CD4-positive, alpha-beta T cell (primary cell): ENCODE results near the gene REM1. TPM values are rescaled to one million over a fixed set of nuclear protein-coding genes. Genes with fewer than 3 reads are reported as not detected.

Source experiments
- ATAC-seq: fragments of 200-7000 bp; cut with Tn5 transposase; one replicate; pipeline ENCODE4 v1.10.0; 2022; ENCODE audit warnings: mild to moderate bottlenecking; ENCODE audit not compliant: poor library complexity
- CTCF ChIA-PET: fragments of 350-600 bp; sonication (Branson Sonifier 250); formaldehyde crosslinking; loops from one replicate; lab custom pipeline; 2021; ENCODE audit warnings: antibody characterized with exemption, inconsistent platforms; lab: Charles Lee
- POLR2A ChIA-PET: fragments of 350-600 bp; sonication (Branson Sonifier 250); formaldehyde crosslinking; loops from one replicate; lab custom pipeline; 2021; ENCODE audit warnings: antibody characterized with exemption, inconsistent platforms; lab: Charles Lee
- DNase-seq, 14 experiments: peaks; one replicate each; pipeline ENCODE4 v3.0.0-alpha.2; 2013 to 2020; ENCODE audit warnings: mixed read lengths in 2 of 14
- H3K27ac ChIP-seq, 2 donors: one replicate each; pipeline versions ENCODE4 v1.5.1 to v1.7.0; 2013; ENCODE audit warnings: low read length in 2 of 2, low read depth in 1 of 2, mild to moderate bottlenecking in 1 of 2
- H3K27me3 ChIP-seq, 2 experiments: 1 replicate in 1 of 2; 2 replicates in 1 of 2; pipeline versions ENCODE4 v1.6.1 to v1.7.0; 2013; ENCODE audit warnings: low read length in 2 of 2, control low read depth in 1 of 2, mild to moderate bottlenecking in 1 of 2, moderate library complexity in 1 of 2; ENCODE audit not compliant: insufficient read depth in 2 of 2, control insufficient read depth in 1 of 2
- H3K36me3 ChIP-seq: one replicate; pipeline ENCODE4 v1.6.1; 2013; ENCODE audit warnings: low read length, control low read depth; ENCODE audit not compliant: insufficient read depth
- H3K4me1 ChIP-seq: one replicate; pipeline ENCODE4 v1.6.1; 2013; ENCODE audit warnings: low read length, control low read depth; ENCODE audit not compliant: insufficient read depth
- H3K4me3 ChIP-seq: one replicate; pipeline ENCODE4 v1.5.1; 2013; ENCODE audit warnings: mild to moderate bottlenecking, low read length, moderate library complexity
- H3K9me3 ChIP-seq, 2 experiments: 1 replicate in 1 of 2; 2 replicates in 1 of 2; pipeline versions ENCODE4 v1.6.1 to v1.7.0; 2013; ENCODE audit warnings: low read length in 2 of 2, mild to moderate bottlenecking in 2 of 2, control low read depth in 1 of 2, moderate library complexity in 1 of 2; ENCODE audit not compliant: control insufficient read depth in 1 of 2, insufficient read depth in 1 of 2
- H3K27ac Mint-ChIP-seq: one replicate; pipeline ENCODE4 v1.8.0; 2020; ENCODE audit warnings: mixed read lengths
- H3K27me3 Mint-ChIP-seq: one replicate; pipeline ENCODE4 v1.8.0; 2021; ENCODE audit warnings: mixed read lengths
- H3K36me3 Mint-ChIP-seq: one replicate; pipeline ENCODE4 v1.8.0; 2021; ENCODE audit warnings: low read depth, mixed read lengths
- H3K4me1 Mint-ChIP-seq: one replicate; pipeline ENCODE4 v1.8.0; 2021; ENCODE audit warnings: low read depth, mixed read lengths
- H3K4me3 Mint-ChIP-seq: one replicate; pipeline ENCODE4 v1.8.0; 2020; ENCODE audit warnings: mild to moderate bottlenecking, mixed read lengths
- H3K9me3 Mint-ChIP-seq: one replicate; pipeline ENCODE4 v1.8.0; 2020; ENCODE audit warnings: mixed read lengths
- intact Hi-C, 2 experiments: fragments of 100-400 bp; cut with DNase I in 1 of 2; cut with micrococcal nuclease in 1 of 2; formaldehyde crosslinking; loops; one replicate each; pipeline versions ENCODE4 v1.15.1 to v1.9.0; 2023 to 2025; cut with DNase I, micrococcal nuclease
- total RNA-seq, 174 experiments: library from RNA in 2 of 174; stranded (reverse) in 2 of 174; gene quantifications; one replicate each; pipeline ENCODE4 v1.2.3 and lab custom pipeline; 2021 to 2026
- TF ChIP-seq, protein P1 (sequence below): fragments of 200-600 bp; IDR thresholded peaks from one replicate; pipeline ENCODE4 v1.8.0; 2022; ENCODE audit warnings: antibody characterized with exemption, mild to moderate bottlenecking

Gene REM1
- total RNA-seq, 2 experiments from 2014 or later, result not detected

DNA sequence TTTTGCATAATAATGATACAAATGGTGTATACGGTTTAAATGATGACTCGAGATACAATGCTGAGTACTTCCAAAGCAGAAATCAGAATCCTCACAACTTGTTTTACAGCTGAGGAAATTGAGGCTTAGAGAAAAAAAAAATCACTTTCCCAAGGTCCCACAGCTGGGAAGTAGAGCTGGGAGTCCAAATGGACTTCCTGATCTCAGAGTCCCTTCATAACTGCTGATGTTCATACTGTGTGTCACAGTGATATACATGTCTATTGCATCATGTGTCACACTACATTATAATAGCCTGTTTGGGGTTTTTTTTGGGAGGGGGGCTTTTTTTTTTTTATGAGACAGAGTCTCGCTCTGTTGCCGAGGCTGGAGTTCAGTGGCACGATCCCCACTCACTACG, 47.6 kb downstream of the REM1 start:
- intact Hi-C loops, result no loop called here
- CTCF ChIA-PET, result interaction anchor here (1.2 to 1.6 kb wide), 2 partner anchors 20 to 215 kb away, joined by 4 to 5 read pairs; no protein-coding TSS in a partner anchor
- Mint-ChIP-seq H3K27me3 (no peaks in the 10 kb centered on the region), H3K4me3 (no peak overlapping the region), H3K36me3 (peaks cover 63% of the 10 kb centered on the region), H3K27ac (no peak overlapping the region), H3K9me3 (no peaks in the 10 kb centered on the region), H3K4me1 (peaks cover 39% of the 10 kb centered on the region)
- POLR2A ChIA-PET, result no interaction called here
- peaks cover 40% of the 10 kb centered on the region for H3K4me1 ChIP-seq
- DNase-seq (peak in 2 of 14 experiments; percentile 29 to 32), ATAC-seq (no peak)
- H3K4me3 ChIP-seq, result no peak overlapping the region
- TF ChIP-seq, protein P1, sequence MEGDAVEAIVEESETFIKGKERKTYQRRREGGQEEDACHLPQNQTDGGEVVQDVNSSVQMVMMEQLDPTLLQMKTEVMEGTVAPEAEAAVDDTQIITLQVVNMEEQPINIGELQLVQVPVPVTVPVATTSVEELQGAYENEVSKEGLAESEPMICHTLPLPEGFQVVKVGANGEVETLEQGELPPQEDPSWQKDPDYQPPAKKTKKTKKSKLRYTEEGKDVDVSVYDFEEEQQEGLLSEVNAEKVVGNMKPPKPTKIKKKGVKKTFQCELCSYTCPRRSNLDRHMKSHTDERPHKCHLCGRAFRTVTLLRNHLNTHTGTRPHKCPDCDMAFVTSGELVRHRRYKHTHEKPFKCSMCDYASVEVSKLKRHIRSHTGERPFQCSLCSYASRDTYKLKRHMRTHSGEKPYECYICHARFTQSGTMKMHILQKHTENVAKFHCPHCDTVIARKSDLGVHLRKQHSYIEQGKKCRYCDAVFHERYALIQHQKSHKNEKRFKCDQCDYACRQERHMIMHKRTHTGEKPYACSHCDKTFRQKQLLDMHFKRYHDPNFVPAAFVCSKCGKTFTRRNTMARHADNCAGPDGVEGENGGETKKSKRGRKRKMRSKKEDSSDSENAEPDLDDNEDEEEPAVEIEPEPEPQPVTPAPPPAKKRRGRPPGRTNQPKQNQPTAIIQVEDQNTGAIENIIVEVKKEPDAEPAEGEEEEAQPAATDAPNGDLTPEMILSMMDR, result no peak
- H3K27me3 ChIP-seq, result no peaks in the 10 kb centered on the region
- no peaks in the 10 kb centered on the region for H3K9me3 ChIP-seq
- H3K27ac ChIP-seq, result no peak overlapping the region
- H3K36me3 ChIP-seq, result peaks cover 33% of the 10 kb centered on the region

DNA sequence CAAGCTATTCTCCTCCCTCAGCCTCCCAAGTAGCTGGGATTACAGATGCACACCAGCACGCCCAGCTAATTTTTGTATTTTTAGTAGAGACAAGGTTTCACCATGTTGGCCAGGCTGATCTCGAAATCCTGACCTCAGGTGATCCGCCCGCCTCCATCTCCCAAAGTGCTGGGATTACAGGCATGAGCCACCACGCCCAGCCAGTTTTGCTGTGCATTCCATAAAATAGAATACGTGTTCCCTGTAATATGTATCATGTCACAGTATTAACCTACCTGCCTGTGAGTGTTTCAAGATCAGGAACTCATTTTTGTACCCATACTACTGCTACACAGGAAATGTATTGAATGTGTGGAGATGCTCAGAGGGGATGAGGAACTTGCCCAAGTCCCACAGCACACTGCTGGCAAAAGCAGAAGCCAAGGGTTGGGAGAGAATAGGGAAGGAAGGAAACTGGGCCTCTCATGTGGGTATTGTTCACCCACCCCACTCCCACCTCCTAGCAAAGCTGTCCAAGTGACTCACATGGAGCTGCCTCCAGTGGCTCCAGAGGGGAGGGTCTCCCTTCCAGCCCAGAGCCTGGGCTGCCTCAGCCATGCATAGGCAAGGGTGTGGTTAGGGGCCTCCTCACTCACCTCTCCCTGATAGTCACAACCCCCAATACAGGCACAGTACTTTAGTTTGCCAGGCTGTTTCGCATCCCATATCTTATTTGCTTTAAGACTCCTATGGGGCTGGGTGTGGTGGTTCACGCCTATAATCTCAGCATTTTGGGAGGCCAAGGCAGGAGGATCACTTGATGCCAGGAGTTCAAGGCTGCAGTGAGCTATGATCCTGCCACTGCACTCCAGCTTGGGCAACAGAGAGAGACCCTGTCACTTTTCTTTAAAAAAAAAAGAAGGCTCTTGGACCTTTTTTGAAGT, 48.5 kb downstream of the REM1 start:
- Mint-ChIP-seq H3K4me1 (peaks cover 39% of the 10 kb centered on the region), H3K27me3 (no peaks in the 10 kb centered on the region), H3K27ac (no peak overlapping the region), H3K4me3 (no peak overlapping the region), H3K9me3 (no peaks in the 10 kb centered on the region), H3K36me3 (peaks cover 67% of the 10 kb centered on the region)
- Histone ChIP-seq H3K27ac (no peak overlapping the region), H3K36me3 (peaks cover 41% of the 10 kb centered on the region), H3K27me3 (no peaks in the 10 kb centered on the region), H3K9me3 (no peaks in the 10 kb centered on the region), H3K4me3 (no peak overlapping the region), H3K4me1 (peaks cover 37% of the 10 kb centered on the region)
- CTCF ChIA-PET, result interaction anchor here (1.6 kb wide), 1 partner anchor 21 kb away, joined by 5 read pairs; no protein-coding TSS in a partner anchor
- ATAC-seq (no peak), DNase-seq (peak in 2 of 14 experiments; percentile 60 to 72)
- POLR2A ChIA-PET, result no interaction called here
- intact Hi-C loops, result no loop called here
- TF ChIP-seq, protein P1, result no peak

DNA sequence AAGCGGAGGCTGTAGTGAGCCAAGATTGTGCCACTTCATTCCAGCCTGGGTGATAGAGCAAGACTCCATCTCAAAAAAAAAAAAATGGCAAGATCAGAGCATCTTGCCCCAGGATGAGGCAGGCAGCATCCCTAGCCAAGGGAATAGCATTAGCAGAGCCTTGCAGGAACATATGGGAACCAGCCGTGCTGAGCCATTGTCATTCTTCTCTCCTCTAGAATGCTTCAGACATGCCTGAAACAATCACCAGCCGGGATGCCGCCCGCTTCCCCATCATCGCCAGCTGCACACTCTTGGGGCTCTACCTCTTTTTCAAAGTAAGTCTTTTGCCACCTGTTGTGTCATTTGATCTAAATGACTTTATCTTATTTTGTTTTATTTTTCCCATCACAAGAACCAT, 52.2 kb downstream of the REM1 start:
- no peak for ATAC-seq
- intact Hi-C loops, result no loop called here
- H3K9me3 Mint-ChIP-seq, result no peaks in the 10 kb centered on the region
- no peak overlapping the region for H3K27ac Mint-ChIP-seq
- H3K9me3 ChIP-seq, result no peaks in the 10 kb centered on the region
- POLR2A ChIA-PET, result no interaction called here
- H3K4me1 ChIP-seq, result peaks cover 11% of the 10 kb centered on the region
- CTCF ChIA-PET, result interaction anchor here (0.9 kb wide), 1 partner anchor 35 kb away, joined by 3 read pairs; no protein-coding TSS in a partner anchor
- no peak for DNase-seq
- H3K4me3 ChIP-seq, result no peak overlapping the region
- H3K36me3 ChIP-seq, result peaks cover 68% of the 10 kb centered on the region
- peaks cover 76% of the 10 kb centered on the region for H3K36me3 Mint-ChIP-seq
- no peaks in the 10 kb centered on the region for H3K27me3 ChIP-seq
- H3K4me3 Mint-ChIP-seq, result no peak overlapping the region
- TF ChIP-seq, protein P1, result no peak
- no peaks in the 10 kb centered on the region for H3K27me3 Mint-ChIP-seq
- peaks cover 12% of the 10 kb centered on the region for H3K4me1 Mint-ChIP-seq
- H3K27ac ChIP-seq, result no peak overlapping the region

Other genes with a start within 250 kb of the REM1 start
- gene DEFB115, start 217.6 kb upstream of the REM1 start, total RNA-seq, result not detected
- gene DEFB116, start 166.7 kb upstream of the REM1 start, total RNA-seq, result not detected
- not detected for gene DEFB118, start 106.7 kb upstream of the REM1 start, total RNA-seq
- not detected for gene DEFB119, start 84.7 kb upstream of the REM1 start, total RNA-seq
- gene DEFB121, start 69.1 kb upstream of the REM1 start, total RNA-seq, result not detected
- not detected for gene DEFB123, start 34.7 kb upstream of the REM1 start, total RNA-seq
- gene DEFB124, start 161 bp upstream of the REM1 start, total RNA-seq, result not detected
- 100 to 1,000 TPM in 1 of 2 experiments, 10 to 100 TPM in 1; 97.8 to 113 TPM for gene HM13, start 39.2 kb downstream of the REM1 start, total RNA-seq
- gene ID1, start 130.0 kb downstream of the REM1 start, total RNA-seq, result 10 to 100 TPM; 22.8 to 24.2 TPM
- not detected for gene COX4I2, start 162.6 kb downstream of the REM1 start, total RNA-seq
- gene BCL2L1, start 247.6 kb downstream of the REM1 start, total RNA-seq, result 10 to 100 TPM; 11.8 to 11.9 TPM